CD4-positive, alpha-beta T cell treated with Interleukin-15 for 4 hours (primary cell): ENCODE measurements around the gene HACD2.

Experiments used
- DNase-seq: peaks from one replicate; pipeline ENCODE4 v3.0.0-alpha.2; 2020; ENCODE audit warnings: low spot score

Gene HACD2

DNA sequence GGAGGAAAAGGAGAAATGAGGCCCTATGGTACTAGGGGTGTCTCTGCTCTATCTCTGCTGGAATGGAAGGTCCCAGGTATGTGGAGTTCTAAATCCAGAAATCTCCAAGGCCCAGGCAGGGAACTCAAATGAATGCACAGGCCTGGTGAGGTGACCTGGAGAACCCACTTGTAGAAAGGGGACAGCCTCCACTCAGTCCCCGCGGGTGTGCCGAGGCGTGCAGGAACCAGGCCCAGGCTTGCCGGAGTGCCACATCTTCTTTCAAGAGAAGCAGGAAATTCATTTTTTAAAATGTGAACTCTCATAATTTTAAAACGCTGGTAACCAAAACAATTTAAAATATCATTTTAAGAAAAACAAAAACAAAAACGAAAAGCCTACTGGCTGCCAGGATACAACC, 103.8 kb downstream of the HACD2 start:
- DNase-seq, result no peak

DNA sequence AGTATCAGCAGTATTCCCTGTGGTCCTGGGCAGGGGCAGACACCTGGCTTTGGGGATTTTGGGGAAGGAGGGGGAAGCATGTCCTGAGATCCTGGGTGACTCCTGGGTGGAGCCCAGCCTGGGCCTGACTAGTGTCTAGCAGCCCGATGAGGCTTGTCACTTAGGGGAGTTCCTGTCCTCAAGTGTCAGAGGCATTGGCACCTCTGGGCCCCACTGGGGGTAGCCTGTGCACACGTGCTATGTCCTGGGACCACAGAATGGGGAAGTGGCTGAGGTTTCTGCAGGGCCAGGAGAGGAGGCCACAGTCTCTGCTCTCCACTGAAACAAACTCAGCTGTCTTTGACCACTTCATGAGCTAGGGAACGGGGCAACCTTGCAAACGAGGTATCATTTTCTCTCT, 104.4 kb downstream of the HACD2 start:
- no peak for DNase-seq

DNA sequence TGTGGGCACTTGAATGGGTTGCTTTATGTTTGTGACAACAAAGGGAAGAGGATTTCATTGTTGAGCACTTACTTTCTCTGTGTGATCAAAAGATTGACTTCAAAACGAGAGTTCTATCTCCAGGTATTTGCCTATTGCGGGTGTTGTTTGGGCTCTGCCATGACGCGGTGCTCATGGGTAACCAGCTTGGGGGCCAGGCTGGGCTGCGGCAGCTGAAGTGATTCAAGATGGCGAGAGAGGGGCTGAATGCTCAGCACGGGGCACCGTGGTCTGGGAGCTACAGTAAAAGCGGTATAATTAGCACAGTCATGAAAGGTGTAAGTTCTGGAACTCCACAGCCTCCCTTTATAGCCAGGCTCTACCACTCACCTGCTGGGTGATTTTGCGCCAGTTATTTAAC, 105.0 kb downstream of the HACD2 start:
- DNase-seq, result no peak

DNA sequence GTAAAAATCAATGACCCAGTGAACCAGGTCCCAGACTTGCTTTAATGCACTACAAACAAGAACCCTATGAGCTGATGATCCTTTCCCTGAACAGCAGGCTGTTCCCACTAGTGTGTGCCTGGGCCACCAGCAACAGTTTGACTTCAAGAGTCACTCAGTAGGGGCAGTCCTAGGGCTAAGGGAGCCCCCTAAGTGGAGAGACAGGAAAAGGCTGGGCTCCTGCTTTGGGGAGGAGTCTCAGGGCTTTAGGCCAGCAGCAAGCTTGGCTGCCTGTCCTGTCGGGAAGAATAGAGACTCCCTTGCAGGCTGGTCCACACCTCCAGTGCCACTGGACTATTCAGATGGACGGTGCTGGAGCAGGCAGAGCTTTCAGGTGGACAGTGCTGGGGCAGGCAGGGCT, 106.5 kb downstream of the HACD2 start:
- DNase-seq, result no peak

DNA sequence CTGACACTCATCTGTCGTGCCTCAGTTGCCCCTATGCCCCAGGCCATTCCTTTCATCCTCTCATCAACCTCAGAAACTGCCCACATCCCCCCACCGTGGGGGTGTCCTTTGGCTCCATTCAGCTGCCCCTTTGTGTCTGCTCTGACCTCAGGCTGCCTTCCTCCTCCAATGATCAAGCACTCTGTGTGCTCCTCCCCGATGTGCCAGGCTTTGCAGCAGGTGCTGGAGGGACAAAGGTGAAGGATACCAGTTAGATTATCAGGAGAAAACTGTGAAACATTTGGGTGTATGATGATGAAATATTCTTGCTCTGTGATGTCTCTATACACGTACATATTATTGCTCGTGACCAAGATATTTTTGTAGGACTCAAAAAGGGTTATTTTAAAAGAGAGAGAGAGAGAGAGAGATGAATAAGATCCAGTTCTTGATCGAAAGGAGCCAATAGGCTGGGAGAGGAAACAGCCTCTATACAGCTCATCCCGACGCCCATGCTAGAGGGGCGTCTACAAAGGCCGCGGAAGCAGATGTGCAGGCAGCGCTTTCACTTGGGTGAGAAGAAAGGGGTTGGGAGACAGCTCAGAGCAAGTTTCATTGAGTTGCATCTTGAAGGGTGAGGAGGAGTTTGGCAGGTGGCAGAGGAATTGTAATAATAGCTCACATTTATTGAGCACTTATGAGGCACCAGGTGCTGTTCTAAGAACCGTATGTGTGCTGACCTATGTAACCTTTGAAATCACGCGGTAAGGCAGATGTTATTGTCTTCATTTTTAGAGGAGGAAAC, 107.7 kb downstream of the HACD2 start:
- no peak for DNase-seq

DNA sequence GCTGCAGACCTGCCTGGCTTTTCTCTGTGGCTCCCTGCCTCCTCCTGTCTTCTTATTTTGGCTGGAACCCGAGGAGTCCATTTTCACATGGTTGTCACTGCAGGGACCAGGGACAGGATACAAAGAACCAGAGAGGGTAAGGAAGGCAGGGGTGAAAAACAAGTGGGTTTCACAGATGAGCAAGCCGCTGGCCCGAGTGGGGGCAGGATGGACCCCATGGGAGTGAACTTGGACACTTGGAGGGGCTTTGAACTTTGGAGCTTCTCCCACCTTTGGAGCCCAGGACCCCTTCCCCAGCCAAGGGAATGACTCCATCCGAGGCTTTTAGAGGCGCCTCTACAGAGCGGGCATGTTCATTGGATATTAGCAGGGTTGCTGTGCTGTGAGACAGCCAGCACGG, 109.1 kb downstream of the HACD2 start:
- no peak for DNase-seq

DNA sequence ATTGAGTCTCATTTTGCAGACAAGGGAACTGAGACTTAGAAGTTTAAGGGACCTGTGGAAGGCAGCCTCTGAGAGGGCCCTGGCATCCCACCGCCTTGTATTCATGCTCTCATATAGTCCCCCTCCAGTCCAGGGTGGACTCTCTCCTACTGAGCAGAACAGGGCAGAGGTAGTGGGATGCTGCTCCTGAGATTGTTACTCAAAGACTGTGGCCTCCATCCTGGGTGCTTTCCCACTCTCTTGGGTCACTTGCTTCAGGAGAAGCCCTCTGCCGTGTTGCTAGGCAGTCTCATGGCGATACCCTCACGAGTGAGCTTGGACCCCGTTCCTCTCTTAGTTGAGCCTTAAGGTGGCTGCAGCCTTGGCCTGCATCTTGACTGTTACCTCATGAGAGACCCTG, 113.7 kb downstream of the HACD2 start:
- no peak for DNase-seq

DNA sequence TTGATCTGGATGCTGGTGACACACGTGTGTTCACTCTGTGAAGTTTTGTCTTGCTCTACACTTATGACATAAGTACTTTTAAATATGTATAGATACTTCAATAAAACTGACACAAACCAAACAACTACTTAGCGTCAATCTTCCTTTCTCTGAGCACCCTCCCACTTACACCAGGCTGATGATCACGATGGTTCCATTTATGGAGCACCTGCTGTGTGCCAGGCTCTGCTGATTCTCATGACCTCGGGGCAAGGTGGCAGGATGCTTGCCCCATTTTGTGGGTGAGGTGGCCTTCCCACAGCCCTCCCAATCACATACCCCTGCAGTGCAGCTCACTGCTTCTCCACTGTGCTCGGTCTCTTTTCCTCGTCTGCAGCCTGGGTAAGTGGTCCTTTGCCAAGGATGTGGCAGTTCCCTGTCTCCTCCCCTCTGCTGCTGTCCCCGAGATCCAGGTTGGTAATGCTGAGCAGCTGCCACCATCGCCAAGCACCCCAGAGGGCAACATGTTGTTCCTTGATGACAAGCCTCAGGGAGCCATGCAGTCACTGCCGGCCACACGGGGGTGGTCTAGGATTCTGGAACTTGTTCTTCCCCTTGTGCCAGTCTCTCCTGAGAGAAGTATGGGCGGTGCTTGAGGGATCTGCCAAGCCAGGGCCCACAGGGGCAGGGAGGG, 115.4 kb downstream of the HACD2 start:
- no peak for DNase-seq

DNA sequence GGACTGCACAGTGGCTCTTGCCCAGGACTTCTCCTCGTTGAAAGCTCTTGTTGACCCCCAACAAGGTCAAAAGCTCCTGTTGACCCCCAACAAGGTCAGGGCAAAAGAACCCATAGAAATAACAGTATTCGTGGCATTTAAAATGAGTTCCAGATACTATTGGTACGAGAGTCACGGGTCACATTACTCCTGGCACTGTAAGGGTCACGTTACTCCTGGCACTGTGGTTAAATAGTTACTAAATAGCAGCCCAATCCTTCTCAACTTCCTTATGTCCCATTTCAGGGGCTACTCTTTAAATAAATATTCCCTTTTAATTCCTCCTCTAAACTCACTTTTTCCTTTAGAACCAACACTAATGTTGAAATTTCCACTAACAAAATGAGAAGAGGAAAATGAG, 117.8 kb downstream of the HACD2 start:
- no peak for DNase-seq

DNA sequence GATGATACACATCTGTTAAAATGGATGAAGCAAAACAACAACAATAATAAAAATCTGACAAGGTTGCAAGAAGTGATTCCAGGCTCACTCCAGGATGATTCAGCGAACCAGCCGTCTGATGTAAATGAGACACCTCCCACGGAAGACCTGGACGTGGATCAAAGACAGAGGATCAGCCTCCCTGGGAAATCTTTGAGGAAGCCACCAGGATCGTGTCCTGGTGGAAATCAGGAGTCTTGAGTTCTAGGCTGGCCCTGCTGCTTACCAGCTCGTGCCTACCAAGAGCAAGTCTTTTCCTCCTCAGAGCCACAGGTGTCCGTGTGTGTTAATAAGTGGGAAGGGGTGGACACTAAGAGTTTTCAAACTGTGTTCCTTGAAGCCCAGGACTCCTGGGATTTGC, 120.6 kb downstream of the HACD2 start:
- no peak for DNase-seq

DNA sequence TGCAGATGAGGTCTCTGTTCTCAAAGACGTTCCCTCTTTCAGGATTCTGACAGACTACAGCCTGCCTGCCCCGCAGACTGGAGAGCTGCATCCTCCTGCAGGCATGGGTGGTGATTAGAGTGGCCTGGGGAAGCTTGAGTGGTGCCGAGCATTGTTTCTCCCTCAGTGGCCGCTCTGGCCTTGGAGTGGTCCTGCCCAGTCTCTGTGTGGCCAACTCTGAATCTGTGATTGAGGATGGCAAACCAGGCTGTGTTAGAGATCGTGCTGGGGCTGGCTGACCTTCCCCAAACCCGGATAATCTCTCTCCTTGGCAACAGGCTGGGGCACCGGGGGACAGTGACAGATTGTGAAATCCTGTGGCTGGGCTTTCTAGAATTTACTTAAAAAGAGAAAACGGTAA, 125.0 kb downstream of the HACD2 start:
- no peak for DNase-seq

DNA sequence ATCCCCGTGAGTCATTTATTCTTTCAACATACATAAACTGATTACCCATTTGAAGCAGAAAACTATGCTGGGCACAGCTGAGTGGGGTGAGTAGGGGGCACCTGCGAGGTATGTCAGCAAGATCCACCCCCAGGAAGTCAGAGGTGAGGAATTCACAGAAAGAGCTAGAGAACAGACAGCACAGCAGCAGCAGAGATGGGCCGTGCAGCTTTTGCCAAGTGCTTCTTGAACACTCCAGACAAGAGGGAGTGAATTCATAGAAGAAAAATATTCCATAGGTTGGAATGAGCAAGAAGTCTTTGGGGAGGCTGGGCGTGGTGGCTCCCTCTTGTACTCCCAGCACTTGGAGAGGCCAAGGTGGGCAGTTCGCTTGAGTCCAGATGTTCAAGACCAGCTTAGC, 126.6 kb downstream of the HACD2 start:
- no peak for DNase-seq

DNA sequence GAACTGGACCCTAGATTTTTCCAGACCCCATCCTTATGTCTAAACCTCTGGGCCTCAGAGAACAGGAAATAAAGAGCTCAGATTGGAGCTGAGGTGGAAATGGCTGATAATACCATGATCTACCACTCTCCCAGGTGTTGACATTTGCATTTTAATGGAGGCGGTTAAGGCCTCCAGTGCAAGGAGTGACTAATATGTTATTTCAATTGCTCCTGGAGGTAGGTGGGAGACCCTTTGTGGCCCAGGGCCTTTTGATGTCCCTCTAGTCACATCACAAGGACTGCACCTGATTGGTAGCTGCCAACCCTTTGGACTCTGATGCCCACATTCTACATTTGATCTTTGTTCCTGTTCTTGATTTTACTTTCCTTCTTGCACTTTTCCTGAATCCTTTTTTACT, 127.0 kb downstream of the HACD2 start:
- DNase-seq, result no peak

DNA sequence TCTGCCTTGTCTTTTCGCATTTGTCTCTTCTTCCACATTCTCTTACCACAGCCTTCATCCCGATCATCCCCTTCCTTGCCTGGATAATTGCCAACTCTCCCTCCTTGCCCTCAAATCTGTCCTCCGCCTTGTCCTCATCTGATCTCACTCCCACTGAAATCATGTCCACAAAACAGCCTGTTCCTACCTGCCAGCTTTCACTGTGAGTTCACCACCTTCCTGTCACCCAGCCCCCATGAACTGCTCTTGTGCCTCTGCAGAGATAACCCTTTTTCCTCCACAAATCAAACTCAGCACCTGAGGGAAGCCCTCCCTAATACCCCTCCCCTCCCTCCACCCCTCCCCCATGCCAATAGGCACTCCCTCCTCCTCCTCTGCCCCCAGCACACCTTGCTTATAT, 131.2 kb downstream of the HACD2 start:
- DNase-seq, result no peak

DNA sequence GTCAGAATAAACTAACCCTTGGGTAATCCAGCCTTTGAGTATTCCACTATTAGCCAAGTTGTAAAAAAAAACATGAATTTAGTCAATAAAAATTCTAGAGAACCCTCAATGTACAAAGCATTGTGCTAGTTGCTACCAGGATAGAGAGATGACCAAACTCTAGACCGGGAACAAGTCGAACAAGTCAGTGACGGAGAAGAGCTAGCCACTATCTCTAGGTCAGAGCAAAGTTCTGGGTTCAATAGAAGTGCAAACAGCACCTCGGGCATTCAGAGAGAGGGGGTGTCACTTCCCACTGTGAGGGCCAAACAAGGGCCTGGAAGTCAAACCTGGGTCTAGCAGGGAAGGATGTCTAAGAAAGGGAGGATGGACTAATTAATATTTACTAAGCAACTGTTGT, 133.7 kb downstream of the HACD2 start:
- no peak for DNase-seq

DNA sequence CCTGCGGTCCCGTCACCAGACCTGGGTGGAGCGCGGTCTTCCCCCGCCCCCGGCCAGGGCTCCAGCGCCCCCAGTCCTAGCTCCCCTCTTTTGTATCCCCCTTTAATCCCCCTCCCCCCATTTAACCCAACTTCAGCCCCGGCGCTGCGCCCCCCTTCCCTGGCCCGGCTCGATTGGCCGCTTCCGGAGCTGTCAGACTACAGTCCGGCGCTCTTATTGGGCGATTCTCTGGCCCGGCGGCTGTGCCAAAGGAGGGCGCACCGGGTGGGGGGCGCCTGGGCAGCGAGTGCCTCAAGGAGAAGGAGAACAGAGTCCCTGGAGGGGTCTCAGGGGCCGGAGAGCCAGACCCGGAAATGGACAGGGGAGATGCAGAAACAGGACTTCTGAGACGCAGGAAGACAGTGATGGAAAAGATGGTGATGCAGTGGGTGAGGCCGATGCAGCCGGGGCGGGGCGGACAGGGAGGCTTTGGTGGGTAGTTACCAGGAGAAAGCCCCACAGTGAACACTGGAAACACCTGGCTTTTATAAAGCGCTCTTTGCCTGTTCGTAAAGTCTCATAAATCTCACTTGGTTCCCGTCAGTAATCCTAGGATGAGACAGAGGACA, 134.8 kb downstream of the HACD2 start:
- DNase-seq, result no peak

DNA sequence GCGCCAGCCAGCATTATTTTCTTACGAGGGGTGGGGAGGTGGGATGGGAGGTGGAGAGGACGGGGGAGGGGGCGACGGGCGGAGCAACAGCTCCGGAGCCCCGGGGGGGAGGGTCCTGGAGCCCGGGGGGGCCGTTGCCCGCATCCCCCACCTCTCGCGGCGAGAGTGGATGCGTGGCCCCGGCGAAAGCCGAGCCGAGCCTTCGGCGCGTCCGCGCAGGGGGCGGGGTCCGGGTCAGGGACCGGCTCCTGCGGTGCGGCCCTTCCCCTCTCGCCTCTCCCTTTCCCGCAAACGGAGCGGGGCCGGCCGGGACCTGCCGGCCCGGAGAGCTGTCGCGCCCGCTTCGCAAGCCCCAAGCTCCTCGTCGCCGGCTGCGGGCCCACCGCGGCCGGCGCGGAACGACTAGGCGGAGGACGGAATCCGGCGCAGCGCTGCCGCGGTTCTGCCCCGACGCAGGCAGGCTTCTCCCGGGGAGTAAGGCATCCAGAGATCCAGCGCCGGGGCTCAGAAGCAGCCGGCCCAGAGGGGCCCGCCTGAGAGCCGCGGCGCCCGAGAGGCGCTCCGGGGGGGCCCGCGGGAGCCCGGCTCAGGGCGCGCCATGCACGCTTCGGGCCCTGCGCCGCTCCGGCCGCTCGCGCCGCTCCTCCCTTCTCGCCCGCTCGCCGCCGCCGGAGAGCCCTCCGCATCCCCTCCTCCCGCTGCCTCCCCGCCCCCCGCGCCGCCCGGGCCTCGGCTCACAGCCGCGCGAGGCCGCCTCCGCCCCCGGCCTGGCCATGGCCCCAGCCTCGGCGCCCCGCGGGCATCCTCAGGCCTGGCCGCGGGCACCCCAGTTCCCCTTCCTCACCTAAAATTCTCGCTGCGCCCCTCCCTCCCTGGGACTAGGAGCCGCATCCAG, 135.5 kb downstream of the HACD2 start:
- DNase-seq, result no peak

DNA sequence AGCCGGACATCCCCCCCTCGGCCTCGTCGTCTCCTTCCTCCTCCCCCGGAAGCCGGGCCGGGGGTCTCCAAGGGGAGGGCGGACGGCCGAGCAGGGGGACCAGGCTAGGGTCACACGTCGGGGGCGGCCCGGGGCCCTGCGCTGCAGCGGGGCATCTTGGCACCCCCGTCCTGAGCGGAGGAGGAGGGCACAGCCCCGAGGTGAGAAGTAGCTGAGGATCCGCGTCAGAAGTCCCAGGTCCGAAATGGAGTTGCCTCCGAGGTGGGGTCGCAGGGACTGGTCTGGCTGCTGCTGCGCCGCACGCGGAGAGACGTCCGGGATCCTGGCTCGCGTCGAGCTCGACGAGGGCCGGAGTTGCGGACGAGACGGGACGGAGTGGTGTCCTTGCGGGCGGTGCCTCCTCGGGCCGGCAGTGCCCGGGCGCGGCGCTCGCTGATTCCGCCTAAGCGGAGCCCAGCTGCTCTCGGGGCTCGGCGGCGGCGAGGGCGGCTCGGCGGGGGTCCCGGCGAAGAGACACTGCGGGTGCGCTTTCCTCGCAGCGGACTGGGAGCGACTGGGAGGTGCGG, 136.2 kb downstream of the HACD2 start, which contains the start of gene ADCY5:
Gene ADCY5 (minus strand): TSS at position 555 of the 566 bp plus-strand sequence. CDS start 545 bp downstream, at position 10.
- no peak for DNase-seq

DNA sequence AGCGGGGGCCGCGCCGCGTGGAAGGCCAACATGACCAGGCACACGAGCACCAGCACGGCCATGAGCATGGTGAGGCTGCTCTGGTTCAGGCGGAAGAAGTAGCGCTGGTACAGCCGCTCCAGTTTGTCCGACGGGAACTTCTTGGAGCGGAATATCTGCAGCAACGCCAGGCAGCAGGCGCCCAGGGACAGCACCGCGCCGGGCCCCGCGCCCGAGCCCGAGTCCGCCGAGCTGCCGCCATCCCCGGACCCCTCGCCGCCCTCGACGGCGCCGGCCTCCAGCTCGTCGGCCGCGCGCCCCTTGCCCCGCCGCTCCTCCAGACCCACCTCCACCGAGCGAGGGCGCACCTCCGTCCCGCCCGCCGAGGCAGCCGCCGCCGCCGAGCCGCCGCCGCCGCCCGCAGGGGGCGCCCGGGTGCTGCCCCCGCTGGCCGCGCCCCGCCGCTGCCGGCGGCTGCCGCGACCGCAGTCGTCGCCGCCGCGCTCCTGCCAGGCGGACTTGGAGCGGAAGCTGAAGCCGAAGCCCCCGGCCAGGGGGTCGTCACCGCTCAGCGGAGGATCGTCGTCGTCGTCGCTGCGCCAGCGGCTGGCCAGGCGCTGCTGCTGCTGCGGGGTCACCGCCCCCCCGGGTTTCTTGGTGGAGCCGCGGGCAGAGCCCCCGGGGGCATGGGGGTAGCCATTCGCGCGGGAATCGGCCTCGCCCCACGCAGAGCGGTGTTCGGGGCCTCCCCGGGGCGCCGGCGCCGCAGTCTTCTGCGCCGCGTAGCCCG, 136.9 kb downstream of the HACD2 start:
- peak; percentile 11 for DNase-seq

DNA sequence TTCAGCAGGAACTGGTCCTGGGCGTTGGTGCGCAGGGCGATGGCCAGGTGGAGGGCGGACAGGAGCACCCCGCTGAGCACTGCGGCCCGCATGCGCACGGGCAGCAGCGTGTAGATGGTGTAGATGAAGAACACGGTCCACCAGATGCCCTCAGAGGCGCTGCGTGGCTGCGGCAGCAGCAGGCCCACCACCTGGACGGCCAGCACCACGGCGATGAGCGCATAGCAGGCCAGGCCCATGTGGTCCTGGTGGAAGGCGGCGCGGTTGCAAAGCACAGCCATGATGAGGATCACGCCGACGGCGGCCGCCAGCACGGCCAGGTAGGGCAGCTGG, 137.5 kb downstream of the HACD2 start:
- no peak for DNase-seq

DNA sequence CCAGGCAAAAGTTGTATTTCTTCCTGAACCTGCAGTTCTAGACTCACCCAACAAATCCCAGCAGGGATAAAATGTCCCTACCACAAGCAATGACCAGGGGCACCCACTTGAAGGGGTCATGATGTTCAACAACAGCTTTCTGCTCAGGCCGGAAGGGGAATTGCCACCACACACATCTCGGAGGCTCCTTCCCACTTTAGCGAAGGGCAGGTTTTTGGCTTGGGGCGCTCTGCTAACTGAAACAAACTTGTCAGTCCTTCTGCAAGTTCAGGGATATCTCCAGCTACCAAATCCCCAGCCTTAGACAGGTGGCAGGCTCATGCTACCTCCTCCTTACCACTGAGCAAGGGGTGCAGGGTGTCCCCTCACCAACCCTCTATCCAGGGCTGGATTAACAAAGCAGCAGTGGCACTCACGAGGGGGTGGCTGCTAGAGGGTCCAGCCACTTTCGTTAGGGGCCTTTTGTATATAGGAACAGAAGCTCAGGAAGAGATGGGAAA, 138.2 kb downstream of the HACD2 start:
- no peak for DNase-seq
